Cardiac fibroblast (primary cell): Measurements from ENCODE around the gene DNAJB1.

Experiments
- DNase-seq, 2 donors: peaks; one replicate each; pipeline versions ENCODE4 v3.0.0 to v3.0.0-alpha.2; 2010; ENCODE audit warnings: low read depth in 2 of 2
- H3K4me3 ChIP-seq, 2 donors: replicated peaks in 1 of 2; 1 replicate in 1 of 2; 2 replicates in 1 of 2; pipeline ENCODE4 v1.5.1; 2011; ENCODE audit warnings: low read depth in 2 of 2, low read length in 2 of 2, mild to moderate bottlenecking in 2 of 2, moderate library complexity in 1 of 2
- TF ChIP-seq, protein P1 (sequence below): IDR thresholded peaks from one replicate; pipeline ENCODE4 v1.5.1; 2011; ENCODE audit warnings: low read depth, mild to moderate bottlenecking, low read length, inconsistent platforms

Gene DNAJB1

DNA sequence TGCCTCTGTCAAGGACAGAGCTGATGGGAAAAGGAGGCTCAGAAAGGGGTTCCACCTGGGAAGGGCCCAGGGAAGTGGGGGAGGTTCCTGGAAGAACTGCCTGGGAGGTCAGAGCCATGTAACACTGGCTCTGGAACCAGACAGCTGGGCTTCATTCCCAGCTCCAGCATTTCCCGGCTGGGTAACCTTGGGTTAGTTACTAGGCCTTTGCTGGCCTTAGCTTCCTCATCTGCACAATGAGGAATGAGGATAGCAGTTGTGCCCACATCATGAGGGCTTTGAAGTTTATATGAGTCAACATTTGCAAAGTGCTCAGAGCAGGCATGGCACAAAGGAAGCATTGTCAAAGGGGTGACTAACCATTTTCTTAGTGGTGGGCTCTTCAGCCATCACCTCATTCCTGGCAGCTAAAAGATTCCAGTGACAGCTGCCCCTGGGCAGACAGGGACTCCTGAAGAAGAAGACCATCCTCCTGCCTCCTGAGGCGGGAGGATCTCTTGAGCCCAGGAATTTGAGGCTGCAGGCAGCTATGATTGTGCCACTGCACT, 1.7 kb upstream of the DNAJB1 start:
- H3K4me3 ChIP-seq = no peak overlapping the region
- peak; percentile 60 to 84 for DNase-seq
- TF ChIP-seq, protein P1, sequence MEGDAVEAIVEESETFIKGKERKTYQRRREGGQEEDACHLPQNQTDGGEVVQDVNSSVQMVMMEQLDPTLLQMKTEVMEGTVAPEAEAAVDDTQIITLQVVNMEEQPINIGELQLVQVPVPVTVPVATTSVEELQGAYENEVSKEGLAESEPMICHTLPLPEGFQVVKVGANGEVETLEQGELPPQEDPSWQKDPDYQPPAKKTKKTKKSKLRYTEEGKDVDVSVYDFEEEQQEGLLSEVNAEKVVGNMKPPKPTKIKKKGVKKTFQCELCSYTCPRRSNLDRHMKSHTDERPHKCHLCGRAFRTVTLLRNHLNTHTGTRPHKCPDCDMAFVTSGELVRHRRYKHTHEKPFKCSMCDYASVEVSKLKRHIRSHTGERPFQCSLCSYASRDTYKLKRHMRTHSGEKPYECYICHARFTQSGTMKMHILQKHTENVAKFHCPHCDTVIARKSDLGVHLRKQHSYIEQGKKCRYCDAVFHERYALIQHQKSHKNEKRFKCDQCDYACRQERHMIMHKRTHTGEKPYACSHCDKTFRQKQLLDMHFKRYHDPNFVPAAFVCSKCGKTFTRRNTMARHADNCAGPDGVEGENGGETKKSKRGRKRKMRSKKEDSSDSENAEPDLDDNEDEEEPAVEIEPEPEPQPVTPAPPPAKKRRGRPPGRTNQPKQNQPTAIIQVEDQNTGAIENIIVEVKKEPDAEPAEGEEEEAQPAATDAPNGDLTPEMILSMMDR = no peak

DNA sequence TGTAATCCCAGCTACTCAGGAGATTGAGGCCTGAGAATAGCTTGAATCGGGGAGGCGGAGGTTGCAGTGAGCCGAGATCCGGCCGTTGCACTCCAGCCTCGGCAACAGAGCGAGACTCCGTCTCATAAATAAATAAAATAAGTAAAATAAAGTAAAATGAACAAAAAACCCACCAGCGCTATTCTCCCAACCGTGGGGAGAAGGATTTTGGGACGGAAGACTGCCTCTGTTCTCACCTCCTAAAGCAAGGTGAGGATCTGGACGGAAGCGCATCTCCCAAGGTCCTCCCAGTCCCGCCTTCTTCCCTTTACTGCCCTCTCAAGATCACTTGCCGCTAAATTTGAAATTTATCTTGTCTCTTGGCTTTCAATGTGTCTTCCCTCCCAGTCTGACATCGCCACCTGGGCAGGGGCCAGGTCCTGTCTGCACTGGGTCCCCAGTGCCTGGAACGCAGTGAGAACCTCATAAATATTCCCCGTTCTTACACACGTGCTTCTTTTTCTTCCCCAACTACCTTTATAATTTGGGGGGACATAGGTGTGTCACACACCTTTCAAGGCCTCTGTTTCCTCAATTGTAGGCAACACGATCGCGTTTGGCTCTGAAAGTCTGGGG, 1.2 kb upstream of the DNAJB1 start:
- no peak overlapping the region for H3K4me3 ChIP-seq

DNA sequence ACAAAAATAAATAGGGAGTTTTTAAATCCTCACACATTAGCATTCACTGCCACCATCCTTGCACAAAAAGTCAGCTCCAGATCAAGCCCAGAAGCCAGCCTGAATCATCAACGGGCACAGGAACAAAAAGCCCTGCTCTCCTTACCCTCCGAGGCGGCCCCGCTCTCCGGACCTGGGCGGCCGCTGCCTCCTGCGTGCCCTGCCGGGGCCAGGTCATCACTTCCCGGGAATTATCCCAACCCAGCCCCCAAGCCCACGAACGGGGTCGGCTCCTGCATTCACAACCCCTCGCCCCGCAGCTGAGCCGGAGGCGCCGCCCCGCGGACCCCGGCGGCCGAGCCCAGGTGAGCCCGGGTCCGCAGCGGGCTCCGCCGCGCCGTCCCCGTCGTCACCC, 754 bp downstream of the DNAJB1 start:
- TF ChIP-seq, protein P1 = no peak
- peak in 1 of 2 donors; percentile 32 for DNase-seq
- peak overlapping the region; percentile 92 to 95 for H3K4me3 ChIP-seq

More for the DNA sequence above, 1.2 kb upstream of the DNAJB1 start:
- no peak for DNase-seq
- TF ChIP-seq, protein P1 = no peak

DNA sequence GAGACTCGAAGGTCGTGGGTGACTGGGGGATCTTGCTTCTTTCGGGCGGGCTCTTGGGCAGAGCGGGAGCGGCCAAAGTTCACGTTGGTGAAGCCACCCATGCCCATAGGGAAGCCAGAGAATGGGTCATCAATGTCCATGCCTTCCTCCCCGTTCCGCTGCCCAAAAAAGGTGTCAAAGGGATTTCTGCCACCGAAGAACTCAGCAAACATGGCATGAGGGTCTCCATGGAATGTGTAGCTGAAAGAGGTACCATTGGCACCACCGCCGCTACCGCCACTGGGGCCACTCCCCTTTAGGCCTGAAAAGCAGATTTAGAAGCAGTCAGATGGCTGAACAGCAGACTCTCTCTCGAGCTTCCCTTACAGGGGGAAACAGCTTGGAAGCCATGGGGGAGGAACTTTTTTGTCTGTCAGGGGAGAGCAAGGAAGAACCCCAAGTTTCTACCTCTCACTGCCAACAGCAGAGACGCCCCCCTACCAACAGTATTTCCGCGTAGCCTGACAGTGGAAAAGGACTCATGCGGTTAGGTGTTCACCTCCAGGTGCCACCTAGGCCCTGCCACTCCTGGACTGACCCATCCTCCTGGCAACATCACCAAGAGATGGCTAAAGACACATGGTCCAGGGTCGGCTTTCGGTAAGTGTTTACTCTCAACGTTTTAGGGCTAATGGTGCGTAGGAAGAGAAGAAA, 1.3 kb downstream of the DNAJB1 start:
- peak overlapping the region; percentile 92 to 95 for H3K4me3 ChIP-seq
- DNase-seq = no peak
- TF ChIP-seq, protein P1 = no peak

DNA sequence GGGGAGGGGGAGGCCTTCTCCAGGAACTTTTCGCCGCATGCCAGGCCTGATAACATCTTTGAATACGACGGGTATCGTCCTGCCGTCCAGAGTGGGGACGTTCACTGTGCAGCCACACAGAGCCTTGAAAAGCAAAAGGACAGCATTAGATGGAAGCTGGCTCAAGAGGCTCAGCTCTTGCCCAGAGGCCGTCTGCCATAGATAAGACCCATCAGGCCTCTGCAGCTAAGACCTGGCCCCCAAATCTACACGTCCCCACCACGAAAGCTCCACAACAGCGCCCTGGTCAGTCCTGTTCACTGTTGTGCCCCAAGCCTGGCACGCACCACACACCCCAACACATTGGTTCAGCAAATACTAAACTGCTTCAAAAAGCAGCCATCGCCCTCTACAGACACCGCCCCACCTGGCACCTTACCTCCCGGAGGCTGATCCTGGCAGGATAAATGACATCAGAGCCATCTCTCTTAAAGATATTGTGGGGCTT, 2.1 kb downstream of the DNAJB1 start:
- DNase-seq = no peak
- TF ChIP-seq, protein P1 = no peak
- peak overlapping the region; percentile 92 to 95 for H3K4me3 ChIP-seq

DNA sequence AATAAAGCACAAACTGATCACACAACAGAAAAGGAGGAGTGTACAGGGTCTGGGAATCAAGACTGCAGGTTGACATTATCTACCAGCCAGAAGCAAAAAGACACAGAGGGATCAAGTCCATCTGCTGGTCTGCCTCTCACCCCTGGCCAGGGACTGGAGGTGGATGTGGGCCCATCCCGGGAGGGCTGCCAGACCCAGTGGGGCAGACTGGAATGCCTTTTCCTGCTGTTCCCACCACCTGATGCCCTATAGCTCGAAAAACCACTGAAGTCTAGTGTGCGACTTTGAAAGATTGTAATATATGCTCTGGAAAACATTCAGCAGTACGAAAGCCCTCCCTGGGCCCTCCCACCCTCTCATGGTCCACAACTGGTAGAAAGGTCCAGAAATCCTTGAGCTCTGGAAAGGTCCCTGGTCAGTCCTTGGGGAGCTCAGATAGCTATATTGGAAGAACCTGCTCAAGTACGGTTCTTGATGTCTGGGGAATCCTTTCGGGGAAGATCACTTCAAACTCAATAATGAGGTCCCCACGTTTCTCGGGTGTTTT, 2.6 kb downstream of the DNAJB1 start:
- TF ChIP-seq, protein P1 = no peak
- DNase-seq = no peak
- H3K4me3 ChIP-seq = peak overlapping the region; percentile 92 to 95
